Ishikawa (cell line): Measurements from ENCODE around the gene IRAK2.

Experiments used
- CEBPB ChIP-seq: IDR thresholded peaks from 2 replicates; pipeline ENCODE4 v1.6.1; 2012
- CREB1 ChIP-seq: IDR thresholded peaks from 2 replicates; pipeline ENCODE4 v1.6.1; 2012; ENCODE audit warnings: low read depth
- EGR1 ChIP-seq: IDR thresholded peaks from 2 replicates; pipeline ENCODE4 v1.6.1; 2012
- EP300 ChIP-seq: IDR thresholded peaks from 2 replicates; pipeline ENCODE4 v1.6.1; 2012; ENCODE audit warnings: borderline replicate concordance
- FOXM1 ChIP-seq: IDR thresholded peaks from 2 replicates; pipeline ENCODE4 v1.6.1; 2012; ENCODE audit warnings: low read depth, borderline replicate concordance
- NFIC ChIP-seq: IDR thresholded peaks from 2 replicates; pipeline ENCODE4 v1.6.1; 2012
- RAD21 ChIP-seq: IDR thresholded peaks from 2 replicates; pipeline ENCODE4 v1.6.1; 2012; ENCODE audit warnings: low read depth
- TAF1 ChIP-seq: IDR thresholded peaks from 2 replicates; pipeline ENCODE4 v1.6.1; 2012; ENCODE audit warnings: low read depth, mild to moderate bottlenecking
- TCF12 ChIP-seq: IDR thresholded peaks from 2 replicates; pipeline ENCODE4 v1.6.1; 2012; ENCODE audit warnings: low read depth
- TEAD4 ChIP-seq: IDR thresholded peaks from 2 replicates; pipeline ENCODE4 v1.6.1; 2012
- YY1 ChIP-seq: IDR thresholded peaks from 2 replicates; pipeline ENCODE4 v1.6.1; 2012; ENCODE audit warnings: low read depth
- ZBTB7A ChIP-seq: IDR thresholded peaks from 2 replicates; pipeline ENCODE4 v1.6.1; 2012; ENCODE audit warnings: low read depth
- TF ChIP-seq, protein P1 (sequence below): IDR thresholded peaks from 2 replicates; pipeline ENCODE4 v1.6.1; 2012; ENCODE audit warnings: low read depth, mild to moderate bottlenecking
- TF ChIP-seq, protein P2 (sequence below): IDR thresholded peaks from 2 replicates; pipeline ENCODE4 v1.6.1; 2012
- TF ChIP-seq, protein P3 (sequence below): IDR thresholded peaks from 2 replicates; pipeline ENCODE4 v1.6.1; 2012

The IRAK2 gene

DNA sequence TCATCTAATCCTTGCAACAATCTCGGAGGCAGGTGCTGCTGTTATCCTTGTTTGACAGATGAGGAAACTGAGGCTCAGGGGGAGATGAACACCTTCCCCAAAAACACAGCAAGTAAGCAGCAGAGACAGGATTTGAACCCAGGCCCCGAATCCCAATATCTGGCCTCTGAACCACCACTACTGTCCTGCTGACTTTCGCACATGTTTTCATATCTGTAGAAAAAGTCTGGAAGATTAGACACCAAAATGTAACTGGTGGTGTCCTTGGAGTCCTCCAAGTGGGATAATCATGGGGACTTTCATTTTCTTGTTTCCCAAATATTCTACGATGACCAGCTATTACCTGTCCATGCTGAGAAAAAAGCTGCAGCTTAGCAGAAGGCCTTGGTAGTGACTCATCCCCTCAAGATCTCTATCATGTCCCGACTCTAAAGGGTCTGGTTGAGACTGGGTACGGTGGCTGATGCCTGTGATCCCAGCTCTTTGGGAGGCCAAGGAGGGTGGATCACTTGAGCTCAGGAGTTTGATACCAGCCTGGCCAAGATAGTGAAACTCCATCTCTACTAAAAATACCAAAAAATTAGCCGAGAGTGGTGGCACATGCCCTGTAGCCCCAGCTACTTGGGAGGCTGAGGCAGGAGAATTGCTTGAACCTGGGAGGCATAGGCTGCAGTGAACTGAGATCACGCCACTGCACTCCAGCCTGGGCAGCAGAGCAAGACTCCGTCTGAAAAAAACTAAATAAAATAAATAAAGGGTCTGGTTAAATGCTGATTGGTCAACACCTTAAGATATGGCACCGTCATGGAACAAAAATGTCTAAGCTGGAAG is 8.6 kb downstream of the IRAK2 start:
- TF ChIP-seq, protein P1, sequence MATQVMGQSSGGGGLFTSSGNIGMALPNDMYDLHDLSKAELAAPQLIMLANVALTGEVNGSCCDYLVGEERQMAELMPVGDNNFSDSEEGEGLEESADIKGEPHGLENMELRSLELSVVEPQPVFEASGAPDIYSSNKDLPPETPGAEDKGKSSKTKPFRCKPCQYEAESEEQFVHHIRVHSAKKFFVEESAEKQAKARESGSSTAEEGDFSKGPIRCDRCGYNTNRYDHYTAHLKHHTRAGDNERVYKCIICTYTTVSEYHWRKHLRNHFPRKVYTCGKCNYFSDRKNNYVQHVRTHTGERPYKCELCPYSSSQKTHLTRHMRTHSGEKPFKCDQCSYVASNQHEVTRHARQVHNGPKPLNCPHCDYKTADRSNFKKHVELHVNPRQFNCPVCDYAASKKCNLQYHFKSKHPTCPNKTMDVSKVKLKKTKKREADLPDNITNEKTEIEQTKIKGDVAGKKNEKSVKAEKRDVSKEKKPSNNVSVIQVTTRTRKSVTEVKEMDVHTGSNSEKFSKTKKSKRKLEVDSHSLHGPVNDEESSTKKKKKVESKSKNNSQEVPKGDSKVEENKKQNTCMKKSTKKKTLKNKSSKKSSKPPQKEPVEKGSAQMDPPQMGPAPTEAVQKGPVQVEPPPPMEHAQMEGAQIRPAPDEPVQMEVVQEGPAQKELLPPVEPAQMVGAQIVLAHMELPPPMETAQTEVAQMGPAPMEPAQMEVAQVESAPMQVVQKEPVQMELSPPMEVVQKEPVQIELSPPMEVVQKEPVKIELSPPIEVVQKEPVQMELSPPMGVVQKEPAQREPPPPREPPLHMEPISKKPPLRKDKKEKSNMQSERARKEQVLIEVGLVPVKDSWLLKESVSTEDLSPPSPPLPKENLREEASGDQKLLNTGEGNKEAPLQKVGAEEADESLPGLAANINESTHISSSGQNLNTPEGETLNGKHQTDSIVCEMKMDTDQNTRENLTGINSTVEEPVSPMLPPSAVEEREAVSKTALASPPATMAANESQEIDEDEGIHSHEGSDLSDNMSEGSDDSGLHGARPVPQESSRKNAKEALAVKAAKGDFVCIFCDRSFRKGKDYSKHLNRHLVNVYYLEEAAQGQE = no peak
- TF ChIP-seq CREB1 (no peak), RAD21 (no peak), YY1 (no peak), TCF12 (no peak), EGR1 (no peak), FOXM1 (no peak), TAF1 (no peak), CEBPB (no peak), TEAD4 (no peak), NFIC (no peak), EP300 (no peak), ZBTB7A (no peak)
- TF ChIP-seq, protein P2, sequence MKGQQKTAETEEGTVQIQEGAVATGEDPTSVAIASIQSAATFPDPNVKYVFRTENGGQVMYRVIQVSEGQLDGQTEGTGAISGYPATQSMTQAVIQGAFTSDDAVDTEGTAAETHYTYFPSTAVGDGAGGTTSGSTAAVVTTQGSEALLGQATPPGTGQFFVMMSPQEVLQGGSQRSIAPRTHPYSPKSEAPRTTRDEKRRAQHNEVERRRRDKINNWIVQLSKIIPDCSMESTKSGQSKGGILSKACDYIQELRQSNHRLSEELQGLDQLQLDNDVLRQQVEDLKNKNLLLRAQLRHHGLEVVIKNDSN = no peak
- TF ChIP-seq, protein P3, sequence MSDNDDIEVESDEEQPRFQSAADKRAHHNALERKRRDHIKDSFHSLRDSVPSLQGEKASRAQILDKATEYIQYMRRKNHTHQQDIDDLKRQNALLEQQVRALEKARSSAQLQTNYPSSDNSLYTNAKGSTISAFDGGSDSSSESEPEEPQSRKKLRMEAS = no peak

DNA sequence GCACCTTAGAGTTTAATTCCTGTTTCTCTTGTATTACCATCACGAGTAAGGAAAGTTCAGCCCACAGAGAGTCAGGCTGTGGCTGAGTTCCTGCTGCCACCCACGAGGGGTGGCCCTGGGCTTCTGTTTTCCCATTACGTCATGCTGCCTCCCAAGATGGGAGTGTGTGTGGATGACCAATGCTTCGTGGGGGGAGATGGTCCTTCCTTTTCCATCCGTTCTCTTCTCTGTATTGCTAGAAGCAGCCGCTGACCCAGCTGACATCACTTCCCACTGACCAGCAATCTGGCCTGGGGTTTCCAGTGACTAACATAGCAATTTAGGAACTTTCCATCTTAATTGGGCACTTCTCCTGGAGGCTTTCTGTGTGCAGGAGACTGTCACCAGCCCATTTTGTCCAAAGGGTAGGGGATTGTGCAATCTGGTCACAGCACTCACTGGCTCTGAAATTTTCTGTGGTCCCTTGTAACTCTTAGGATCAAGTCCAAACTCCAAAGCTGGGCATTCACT is 9.3 kb downstream of the IRAK2 start:
- no peak for TF ChIP-seq TAF1
- TF ChIP-seq YY1 = no peak
- no peak for TF ChIP-seq NFIC
- 0 out of 2 replicates have a peak, but pooled peaks have one; percentile 19 for TF ChIP-seq CEBPB

DNA sequence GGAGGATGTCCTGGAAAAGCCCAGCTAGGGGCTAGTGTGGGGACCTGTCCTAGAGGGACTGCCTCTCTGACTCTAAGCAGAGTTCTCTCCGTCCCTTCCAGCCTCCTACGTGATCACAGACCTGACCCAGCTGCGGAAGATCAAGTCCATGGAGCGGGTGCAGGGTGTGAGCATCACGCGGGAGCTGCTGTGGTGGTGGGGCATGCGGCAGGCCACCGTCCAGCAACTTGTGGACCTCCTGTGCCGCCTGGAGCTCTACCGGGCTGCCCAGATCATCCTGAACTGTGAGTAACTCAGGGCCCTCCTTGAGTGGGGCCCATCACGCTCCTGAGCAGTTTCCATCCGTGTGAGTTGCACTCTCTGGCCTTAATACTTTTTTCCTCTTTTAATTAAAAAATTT is 13.0 kb downstream of the IRAK2 start:
- TF ChIP-seq TEAD4 = no peak
- TF ChIP-seq CREB1 = no peak
- no peak for TF ChIP-seq EGR1
- TF ChIP-seq TCF12 = no peak
- no peak for TF ChIP-seq TAF1
- TF ChIP-seq, protein P1 = no peak
- no peak for TF ChIP-seq EP300

DNA sequence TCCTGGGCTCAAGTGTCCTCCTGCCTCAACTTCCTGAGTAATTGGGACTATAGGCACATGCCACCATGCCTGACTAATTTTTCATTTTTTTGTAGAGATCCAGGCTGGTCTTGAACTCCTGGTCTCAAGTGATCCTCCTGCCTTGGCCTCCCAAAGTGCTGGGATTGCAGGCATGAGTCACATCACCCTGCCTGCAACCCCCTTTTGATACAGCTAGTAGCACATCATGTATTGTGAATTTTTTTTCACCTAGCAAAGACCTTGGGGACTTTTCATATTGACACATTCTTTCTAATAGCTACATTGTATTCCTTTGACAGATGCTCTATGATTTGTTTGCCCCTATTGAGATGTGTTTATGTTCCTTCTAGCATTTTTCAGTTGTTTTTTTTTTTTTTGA is 14.2 kb downstream of the IRAK2 start:
- TF ChIP-seq EP300 (no peak), TAF1 (no peak), CREB1 (no peak), FOXM1 (no peak), CEBPB (no peak), ZBTB7A (no peak)

DNA sequence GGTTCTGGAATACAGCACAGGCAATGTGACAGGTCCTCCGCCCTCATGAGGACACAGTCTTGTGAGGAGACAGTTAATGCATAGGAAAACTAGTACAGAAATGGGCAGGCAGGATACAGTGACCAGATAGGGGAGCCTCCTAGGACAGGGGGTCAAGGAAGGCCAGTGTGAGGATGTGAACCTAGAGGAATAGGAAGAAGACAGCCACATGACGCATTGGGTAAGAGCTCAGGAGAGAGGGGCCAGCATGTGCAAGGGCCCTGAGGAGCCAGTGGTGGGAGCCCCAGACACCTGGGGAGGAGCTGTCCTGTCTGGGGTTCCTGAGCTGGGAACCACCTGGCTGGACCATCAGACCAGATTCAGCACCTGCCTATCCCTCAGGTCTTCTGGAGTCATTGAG is 15.6 kb downstream of the IRAK2 start:
- TF ChIP-seq YY1 (no peak), NFIC (no peak), RAD21 (no peak), TEAD4 (no peak), EP300 (no peak), EGR1 (no peak), FOXM1 (no peak), TCF12 (no peak), TAF1 (no peak), ZBTB7A (no peak), CREB1 (no peak), CEBPB (no peak)
- TF ChIP-seq, protein P3 = no peak
- TF ChIP-seq, protein P2 = no peak
- TF ChIP-seq, protein P1 = no peak
